ENCODE measurements around the gene CDH4.

Gene CDH4

DNA sequence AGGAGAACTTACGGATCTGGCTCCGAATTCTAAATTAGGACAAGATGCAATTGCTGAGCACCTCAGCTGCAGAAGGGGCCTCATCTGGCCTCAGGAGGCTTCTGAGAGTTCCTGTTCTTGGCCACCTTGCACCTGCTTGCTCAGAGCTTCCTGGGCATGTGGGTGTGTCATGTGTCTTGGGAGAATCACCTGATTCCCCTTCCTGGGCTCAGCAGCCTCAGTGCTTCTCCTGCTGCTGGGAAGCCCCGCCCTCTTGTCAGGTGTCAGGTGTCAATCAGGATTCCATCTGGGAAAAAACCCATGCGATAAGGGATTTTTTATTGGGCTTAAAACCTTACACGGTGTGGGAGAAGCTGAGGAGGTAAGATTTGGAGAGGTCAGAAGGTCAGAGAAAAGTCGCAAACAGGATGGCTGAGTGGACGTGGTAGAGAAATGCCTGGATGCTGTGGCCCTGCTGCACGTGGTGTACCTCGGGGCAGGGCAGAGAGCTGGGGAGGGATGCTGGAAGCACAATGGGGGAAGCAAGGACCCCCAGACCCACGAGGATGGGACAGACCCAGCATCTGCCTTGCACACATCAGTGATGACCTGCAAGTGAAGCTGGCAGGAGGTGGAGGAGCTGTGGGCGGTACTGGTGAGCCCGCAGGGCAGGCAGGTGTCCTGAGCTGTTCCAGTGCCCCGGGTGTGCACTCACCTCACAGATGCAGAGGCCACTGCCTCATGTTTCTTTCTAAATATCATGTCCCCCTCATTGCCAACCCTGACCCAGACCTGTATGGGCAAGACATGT, 170.8 kb downstream of the CDH4 start:
- Histone ChIP-seq H3K4me2 (ENCODE audit: insufficient read depth, low read length, poor library complexity, severe bottlenecking) (no peak overlapping the region), H3K9ac (ENCODE audit: low read depth, low read length, poor library complexity) (no peak overlapping the region), H2BK12ac (ENCODE audit: low read length) (no peak overlapping the region), H3K18ac (ENCODE audit: low read length) (peak overlapping the region; percentile 25), H2BK120ac (ENCODE audit: low read depth, low read length) (no peak overlapping the region), H3K14ac (ENCODE audit: low read length) (no peak overlapping the region), H3K27ac (replicated peaks; ENCODE audit: low read length) (no peak overlapping the region), H2BK5ac (ENCODE audit: low read length) (no peak overlapping the region), H3K4ac (ENCODE audit: low read length) (no peak overlapping the region), H3K9me3 (replicated peaks in 1 of 2; ENCODE audit: control insufficient read depth in 2 of 2, insufficient read depth in 1 of 2, low read depth in 1 of 2, low read length in 2 of 2) (peaks cover 4 to 9% of the 10 kb centered on the region in 2 donors), H3K27me3 (ENCODE audit: control insufficient read depth in 3 of 3, insufficient read depth in 3 of 3, low read depth in 1 of 3, low read length in 3 of 3) (peaks cover 0 to 4% (median 0%) of the 10 kb centered on the region in 3 experiments), H3K23ac (ENCODE audit: low read depth, low read length, poor library complexity) (no peak overlapping the region), H4K91ac (ENCODE audit: low read depth, low read length, poor library complexity) (no peak overlapping the region), H3K79me1 (ENCODE audit: low read depth, low read length) (no peaks in the 10 kb centered on the region), H3K4me1 (ENCODE audit: control insufficient read depth in 2 of 2, insufficient read depth in 1 of 2, low read depth in 1 of 2, low read length in 2 of 2) (peaks cover 7 to 11% of the 10 kb centered on the region in 2 donors), H2AK5ac (ENCODE audit: low read depth, low read length) (peak overlapping the region; percentile 48), H3K4me3 (ENCODE audit: low read length in 2 of 2) (no peak overlapping the region), H2BK15ac (ENCODE audit: low read length) (no peak overlapping the region), H3K36me3 (replicated peaks in 1 of 2; ENCODE audit: control insufficient read depth in 2 of 2, insufficient read depth in 2 of 2, low read length in 2 of 2) (peaks cover 0 to 2% of the 10 kb centered on the region in 2 donors), H4K8ac (ENCODE audit: low read depth, low read length) (no peak overlapping the region), H2AFZ (ENCODE audit: low read length) (no peak overlapping the region)
- no CpG with 5 or more reads among the region's 13 CpGs for WGBS, 2 donors (ENCODE audit: extremely low coverage in 2 of 2, insufficient read length in 2 of 2, insufficient replicate concordance in 1 of 2)
- no peak for DNase-seq (ENCODE audit: low spot score)

DNA sequence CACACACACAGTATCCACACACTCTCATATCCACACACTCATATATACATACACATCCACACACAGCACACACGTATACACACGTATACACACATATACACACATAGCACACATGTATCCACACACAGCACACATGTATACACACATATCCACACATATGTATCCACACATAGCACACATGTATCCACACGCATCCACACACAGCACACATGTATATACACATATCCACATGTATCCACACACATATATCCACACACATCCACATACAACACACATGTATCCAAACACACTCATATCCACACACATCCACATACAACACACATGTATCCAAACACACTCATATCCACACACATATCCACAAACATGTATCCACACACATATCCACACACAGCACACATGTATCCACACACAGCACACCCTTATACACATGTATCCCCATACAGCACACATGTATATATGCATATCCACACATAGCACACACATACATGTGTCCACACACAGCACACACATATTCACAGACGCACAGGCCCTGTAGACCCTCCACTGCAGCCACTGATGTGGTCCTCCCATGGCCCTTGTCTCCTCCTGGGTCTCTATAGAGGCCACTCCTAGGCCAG, 172.1 kb downstream of the CDH4 start:
- Histone ChIP-seq H4K8ac (ENCODE audit: low read depth, low read length) (no peak overlapping the region), H4K91ac (ENCODE audit: low read depth, low read length, poor library complexity) (peak overlapping the region; percentile 22), H3K9me3 (replicated peaks in 1 of 2; ENCODE audit: control insufficient read depth in 2 of 2, insufficient read depth in 1 of 2, low read depth in 1 of 2, low read length in 2 of 2) (peaks cover 4 to 9% of the 10 kb centered on the region in 2 donors), H3K4me3 (ENCODE audit: low read length in 2 of 2) (peak overlapping the region in 1 of 2 donors; percentile 40), H3K14ac (ENCODE audit: low read length) (no peak overlapping the region), H3K27ac (replicated peaks; ENCODE audit: low read length) (no peak overlapping the region), H3K4ac (ENCODE audit: low read length) (no peak overlapping the region), H3K4me2 (ENCODE audit: insufficient read depth, low read length, poor library complexity, severe bottlenecking) (no peak overlapping the region), H3K4me1 (ENCODE audit: control insufficient read depth in 2 of 2, insufficient read depth in 1 of 2, low read depth in 1 of 2, low read length in 2 of 2) (peaks cover 7 to 11% of the 10 kb centered on the region in 2 donors), H3K27me3 (ENCODE audit: control insufficient read depth in 3 of 3, insufficient read depth in 3 of 3, low read depth in 1 of 3, low read length in 3 of 3) (peaks cover 0 to 4% (median 0%) of the 10 kb centered on the region in 3 experiments), H3K36me3 (replicated peaks in 1 of 2; ENCODE audit: control insufficient read depth in 2 of 2, insufficient read depth in 2 of 2, low read length in 2 of 2) (peaks cover 0 to 2% of the 10 kb centered on the region in 2 donors), H2BK5ac (ENCODE audit: low read length) (no peak overlapping the region), H3K23ac (ENCODE audit: low read depth, low read length, poor library complexity) (no peak overlapping the region), H2BK12ac (ENCODE audit: low read length) (no peak overlapping the region), H3K79me1 (ENCODE audit: low read depth, low read length) (no peaks in the 10 kb centered on the region), H3K9ac (ENCODE audit: low read depth, low read length, poor library complexity) (no peak overlapping the region), H2BK15ac (ENCODE audit: low read length) (peak overlapping the region; percentile 53), H3K18ac (ENCODE audit: low read length) (peak overlapping the region; percentile 17), H2AFZ (ENCODE audit: low read length) (no peak overlapping the region), H2BK120ac (ENCODE audit: low read depth, low read length) (no peak overlapping the region), H2AK5ac (ENCODE audit: low read depth, low read length) (peak overlapping the region; percentile 98)
- 100% methylated on average over 2 of the region's 4 CpGs; no CpG with 5 or more reads in 1 of the 2 donors for WGBS, 2 donors (ENCODE audit: extremely low coverage in 2 of 2, insufficient read length in 2 of 2, insufficient replicate concordance in 1 of 2)
- DNase-seq (ENCODE audit: low spot score): no peak

- H2BK120ac ChIP-seq (ENCODE audit: low read depth, low read length): no peak overlapping the region
- H3K9ac ChIP-seq (ENCODE audit: low read depth, low read length, poor library complexity): peak overlapping the region; percentile 16
- H3K27me3 ChIP-seq (ENCODE audit: control insufficient read depth in 3 of 3, insufficient read depth in 3 of 3, low read depth in 1 of 3, low read length in 3 of 3): peaks cover 0 to 4% (median 0%) of the 10 kb centered on the region in 3 experiments
- H2AFZ ChIP-seq (ENCODE audit: low read length): no peak overlapping the region
- no peak overlapping the region for H2BK5ac ChIP-seq (ENCODE audit: low read length)
- H3K9me3 ChIP-seq (replicated peaks in 1 of 2; ENCODE audit: control insufficient read depth in 2 of 2, insufficient read depth in 1 of 2, low read depth in 1 of 2, low read length in 2 of 2): peaks cover 4 to 9% of the 10 kb centered on the region in 2 donors
- H3K36me3 ChIP-seq (replicated peaks in 1 of 2; ENCODE audit: control insufficient read depth in 2 of 2, insufficient read depth in 2 of 2, low read length in 2 of 2): peaks cover 0 to 2% of the 10 kb centered on the region in 2 donors
- no peaks in the 10 kb centered on the region for H3K79me1 ChIP-seq (ENCODE audit: low read depth, low read length)
- peak overlapping the region; percentile 73 for H2BK12ac ChIP-seq (ENCODE audit: low read length)
- H3K27ac ChIP-seq (replicated peaks; ENCODE audit: low read length): no peak overlapping the region
- peak overlapping the region; percentile 78 for H2BK15ac ChIP-seq (ENCODE audit: low read length)
- H4K91ac ChIP-seq (ENCODE audit: low read depth, low read length, poor library complexity): peak overlapping the region; percentile 22
- H3K4ac ChIP-seq (ENCODE audit: low read length): no peak overlapping the region
- H3K14ac ChIP-seq (ENCODE audit: low read length): no peak overlapping the region
- H3K18ac ChIP-seq (ENCODE audit: low read length): peak overlapping the region; percentile 84
- WGBS, 2 donors (ENCODE audit: extremely low coverage in 2 of 2, insufficient read length in 2 of 2, insufficient replicate concordance in 1 of 2): no CpG with 5 or more reads among the region's 25 CpGs
- peak overlapping the region; percentile 98 for H2AK5ac ChIP-seq (ENCODE audit: low read depth, low read length)
- H3K4me1 ChIP-seq (ENCODE audit: control insufficient read depth in 2 of 2, insufficient read depth in 1 of 2, low read depth in 1 of 2, low read length in 2 of 2): peaks cover 7 to 11% of the 10 kb centered on the region in 2 donors
- no peak overlapping the region for H3K23ac ChIP-seq (ENCODE audit: low read depth, low read length, poor library complexity)
- no peak for DNase-seq (ENCODE audit: low spot score)
- H3K4me3 ChIP-seq (ENCODE audit: low read length in 2 of 2): no peak overlapping the region
- H4K8ac ChIP-seq (ENCODE audit: low read depth, low read length): peak overlapping the region; percentile 45
- no peak overlapping the region for H3K4me2 ChIP-seq (ENCODE audit: insufficient read depth, low read length, poor library complexity, severe bottlenecking)
Observed at GRCh38 chr20:61424628-61425420, 172.8 kb downstream of the CDH4 start.
